ENCODE results near the gene ABRACL. TPM values are rescaled to one million over a fixed set of nuclear protein-coding genes. Genes with fewer than 3 reads are reported as not detected.
A peak's percentile ranks its signal among the peaks of the same experiment; 100 is the strongest.
"Not testable (repeated sequence)": the region's sequence is repeated elsewhere in the genome, so short reads cannot be mapped to it uniquely, and the experiment has no call there.

The ABRACL gene
- total RNA-seq, 1 experiment from 2014 or later = 117 TPM

DNA sequence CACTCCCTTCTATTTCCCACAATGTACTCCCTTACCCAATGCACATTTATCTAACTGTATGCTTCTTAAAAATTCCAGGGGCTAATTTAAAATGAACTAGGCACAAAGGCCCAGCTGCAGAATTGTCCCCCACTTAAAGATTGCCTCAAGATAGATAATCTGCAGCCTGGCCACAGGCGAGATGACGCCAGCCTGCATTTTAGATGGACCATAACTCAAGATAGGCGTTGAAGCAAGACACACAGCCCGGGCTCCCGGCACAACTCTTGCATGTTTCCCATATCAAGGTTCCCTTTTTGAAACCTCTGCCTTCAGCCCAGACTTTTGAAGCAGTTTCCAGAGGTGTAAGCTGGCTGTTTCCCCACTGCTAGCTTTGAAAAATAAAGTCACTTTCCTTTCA lies 37.3 kb upstream of the ABRACL start (continued):
- no peak for TF ChIP-seq JUN (CRISPR knock-in tag; IDR thresholded peaks at IDR 0.05)
- no peak for TF ChIP-seq TEAD1 (CRISPR knock-in tag; IDR thresholded peaks at IDR 0.05)
- no peak for TF ChIP-seq FOXP1 (CRISPR knock-in tag; IDR thresholded peaks at IDR 0.05; ENCODE audit: borderline replicate concordance)
- no peak for TF ChIP-seq FOXJ3 (CRISPR knock-in tag; IDR thresholded peaks at IDR 0.05; ENCODE audit: borderline replicate concordance)
- TF ChIP-seq GABPB1 (CRISPR knock-in tag; IDR thresholded peaks at IDR 0.05) = no peak
- no peak for TF ChIP-seq ZNF232 (CRISPR knock-in tag; IDR thresholded peaks at IDR 0.05)
- TF ChIP-seq, protein P1, sequence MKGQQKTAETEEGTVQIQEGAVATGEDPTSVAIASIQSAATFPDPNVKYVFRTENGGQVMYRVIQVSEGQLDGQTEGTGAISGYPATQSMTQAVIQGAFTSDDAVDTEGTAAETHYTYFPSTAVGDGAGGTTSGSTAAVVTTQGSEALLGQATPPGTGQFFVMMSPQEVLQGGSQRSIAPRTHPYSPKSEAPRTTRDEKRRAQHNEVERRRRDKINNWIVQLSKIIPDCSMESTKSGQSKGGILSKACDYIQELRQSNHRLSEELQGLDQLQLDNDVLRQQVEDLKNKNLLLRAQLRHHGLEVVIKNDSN (CRISPR knock-in tag; IDR thresholded peaks at IDR 0.05) = no peak
- TF ChIP-seq, protein P2, sequence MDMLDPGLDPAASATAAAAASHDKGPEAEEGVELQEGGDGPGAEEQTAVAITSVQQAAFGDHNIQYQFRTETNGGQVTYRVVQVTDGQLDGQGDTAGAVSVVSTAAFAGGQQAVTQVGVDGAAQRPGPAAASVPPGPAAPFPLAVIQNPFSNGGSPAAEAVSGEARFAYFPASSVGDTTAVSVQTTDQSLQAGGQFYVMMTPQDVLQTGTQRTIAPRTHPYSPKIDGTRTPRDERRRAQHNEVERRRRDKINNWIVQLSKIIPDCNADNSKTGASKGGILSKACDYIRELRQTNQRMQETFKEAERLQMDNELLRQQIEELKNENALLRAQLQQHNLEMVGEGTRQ (CRISPR knock-in tag; IDR thresholded peaks at IDR 0.05) = no peak
- TF ChIP-seq NR3C1 (CRISPR knock-in tag; conservative IDR thresholded peaks at IDR 0.05; ENCODE audit: low read depth) = no peak

DNA sequence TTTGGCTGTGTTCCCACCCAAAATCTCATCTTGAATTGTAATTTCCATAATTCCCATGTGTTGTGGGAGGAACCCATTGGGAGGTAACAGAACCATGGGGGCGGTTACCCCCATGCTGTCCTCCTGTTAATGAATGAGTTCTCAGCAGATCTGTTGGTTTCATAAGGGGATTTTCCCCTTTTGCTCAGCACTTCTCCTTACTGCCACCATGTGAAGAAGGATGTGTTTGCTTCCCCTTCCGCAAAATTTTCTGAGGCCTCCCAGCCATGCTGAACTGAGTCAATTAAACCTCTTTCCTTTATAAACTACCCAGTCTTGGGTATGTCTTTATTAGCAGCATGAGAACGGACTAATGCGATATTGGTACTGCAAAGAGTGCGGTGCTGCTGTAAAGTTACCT lies 35.6 kb upstream of the ABRACL start:
- peak overlapping the region; percentile 64 for H3K27ac Mint-ChIP-seq
- H3K36me3 Mint-ChIP-seq; CTCF ChIA-PET; DNase-seq (ENCODE audit: low spot score); ATAC-seq; POLR2A ChIA-PET; H3K4me3 Mint-ChIP-seq; H3K27me3 Mint-ChIP-seq (ENCODE audit: low read depth); H3K9me3 Mint-ChIP-seq: not testable (repeated sequence)
- peaks cover 41% of the 10 kb centered on the region for H3K4me1 Mint-ChIP-seq

DNA sequence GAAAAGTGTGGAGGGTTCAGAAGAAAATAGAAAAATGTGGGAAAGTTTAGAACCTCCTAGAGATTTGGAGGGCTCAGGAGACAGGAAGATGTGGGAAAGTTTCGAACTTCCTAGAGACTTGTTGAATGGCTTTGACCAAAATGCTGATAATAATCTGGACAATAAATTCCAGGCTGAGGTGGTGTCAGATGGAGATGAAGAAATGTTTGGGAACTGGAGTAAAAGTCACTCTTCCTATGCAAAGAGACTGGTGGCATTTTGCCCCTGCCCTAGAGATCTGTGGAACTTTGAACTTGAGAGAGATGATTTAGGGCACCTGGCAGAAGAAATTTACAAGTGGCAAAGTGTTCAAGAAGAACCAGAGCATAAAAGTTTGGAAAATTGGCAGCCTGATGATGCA lies 35.1 kb upstream of the ABRACL start:
- peak overlapping the region; percentile 64 for H3K27ac Mint-ChIP-seq
- CTCF ChIA-PET = not testable (repeated sequence)

DNA sequence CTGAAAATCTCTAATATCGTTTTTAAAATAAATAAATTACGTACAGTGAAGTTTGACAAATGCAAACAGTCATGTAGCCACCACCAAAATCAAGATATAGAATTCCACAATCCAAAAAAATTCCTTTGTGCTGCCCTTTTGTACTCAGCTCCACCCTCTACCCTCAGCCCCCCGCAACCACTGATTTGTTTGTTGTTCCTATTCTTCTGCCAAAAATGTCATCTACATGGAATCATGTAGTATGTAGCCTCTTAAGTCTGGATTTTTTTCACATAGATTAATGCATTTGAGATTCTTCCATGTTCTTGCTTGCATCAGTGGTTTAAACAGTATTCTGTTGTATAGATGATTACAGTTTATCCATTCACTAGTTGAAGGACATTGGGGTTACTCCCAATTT lies 32.0 kb upstream of the ABRACL start:
- CTCF ChIA-PET = no interaction called here
- ATAC-seq = no peak
- Mint-ChIP-seq H3K27me3 (ENCODE audit: low read depth) (no peaks in the 10 kb centered on the region), H3K27ac (no peak overlapping the region), H3K4me3 (no peak overlapping the region), H3K9me3 (no peaks in the 10 kb centered on the region), H3K36me3 (no peaks in the 10 kb centered on the region), H3K4me1 (peaks cover 35% of the 10 kb centered on the region)
- DNase-seq (ENCODE audit: low spot score) = no peak
- POLR2A ChIA-PET = no interaction called here
- TF ChIP-seq GRHL2 (CRISPR knock-in tag; IDR thresholded peaks at IDR 0.05; ENCODE audit: insufficient replicate concordance, severe bottlenecking) = no peak
- TF ChIP-seq ZNF121 (CRISPR knock-in tag; IDR thresholded peaks at IDR 0.05) = no peak
- TF ChIP-seq EMX1 (CRISPR knock-in tag; IDR thresholded peaks at IDR 0.05) = no peak
- TF ChIP-seq, protein P3, sequence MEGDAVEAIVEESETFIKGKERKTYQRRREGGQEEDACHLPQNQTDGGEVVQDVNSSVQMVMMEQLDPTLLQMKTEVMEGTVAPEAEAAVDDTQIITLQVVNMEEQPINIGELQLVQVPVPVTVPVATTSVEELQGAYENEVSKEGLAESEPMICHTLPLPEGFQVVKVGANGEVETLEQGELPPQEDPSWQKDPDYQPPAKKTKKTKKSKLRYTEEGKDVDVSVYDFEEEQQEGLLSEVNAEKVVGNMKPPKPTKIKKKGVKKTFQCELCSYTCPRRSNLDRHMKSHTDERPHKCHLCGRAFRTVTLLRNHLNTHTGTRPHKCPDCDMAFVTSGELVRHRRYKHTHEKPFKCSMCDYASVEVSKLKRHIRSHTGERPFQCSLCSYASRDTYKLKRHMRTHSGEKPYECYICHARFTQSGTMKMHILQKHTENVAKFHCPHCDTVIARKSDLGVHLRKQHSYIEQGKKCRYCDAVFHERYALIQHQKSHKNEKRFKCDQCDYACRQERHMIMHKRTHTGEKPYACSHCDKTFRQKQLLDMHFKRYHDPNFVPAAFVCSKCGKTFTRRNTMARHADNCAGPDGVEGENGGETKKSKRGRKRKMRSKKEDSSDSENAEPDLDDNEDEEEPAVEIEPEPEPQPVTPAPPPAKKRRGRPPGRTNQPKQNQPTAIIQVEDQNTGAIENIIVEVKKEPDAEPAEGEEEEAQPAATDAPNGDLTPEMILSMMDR (IDR thresholded peaks at IDR 0.05) = no peak
- no peak for TF ChIP-seq HMGA2 (CRISPR knock-in tag; IDR thresholded peaks at IDR 0.05)
- TF ChIP-seq ETV6 (CRISPR knock-in tag; IDR thresholded peaks at IDR 0.05) = no peak
- no peak for TF ChIP-seq TEAD4 (CRISPR knock-in tag; IDR thresholded peaks at IDR 0.05)
- no peak for TF ChIP-seq ZBTB21 (CRISPR knock-in tag; IDR thresholded peaks at IDR 0.05; ENCODE audit: borderline replicate concordance)
- TF ChIP-seq, protein P2 (CRISPR knock-in tag; IDR thresholded peaks at IDR 0.05) = no peak
- TF ChIP-seq MYBL2 (CRISPR knock-in tag; IDR thresholded peaks at IDR 0.05) = no peak
- TF ChIP-seq ZNF263 (CRISPR knock-in tag; IDR thresholded peaks at IDR 0.05; ENCODE audit: low read depth) = no peak
- TF ChIP-seq, protein P4, sequence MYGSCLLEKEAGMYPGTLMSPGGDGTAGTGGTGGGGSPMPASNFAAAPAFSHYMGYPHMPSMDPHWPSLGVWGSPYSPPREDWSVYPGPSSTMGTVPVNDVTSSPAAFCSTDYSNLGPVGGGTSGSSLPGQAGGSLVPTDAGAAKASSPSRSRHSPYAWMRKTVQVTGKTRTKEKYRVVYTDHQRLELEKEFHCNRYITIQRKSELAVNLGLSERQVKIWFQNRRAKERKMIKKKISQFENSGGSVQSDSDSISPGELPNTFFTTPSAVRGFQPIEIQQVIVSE (CRISPR knock-in tag; IDR thresholded peaks at IDR 0.05; ENCODE audit: borderline replicate concordance) = no peak
- no peak for TF ChIP-seq JUN (CRISPR knock-in tag; IDR thresholded peaks at IDR 0.05)
- TF ChIP-seq, protein P5, sequence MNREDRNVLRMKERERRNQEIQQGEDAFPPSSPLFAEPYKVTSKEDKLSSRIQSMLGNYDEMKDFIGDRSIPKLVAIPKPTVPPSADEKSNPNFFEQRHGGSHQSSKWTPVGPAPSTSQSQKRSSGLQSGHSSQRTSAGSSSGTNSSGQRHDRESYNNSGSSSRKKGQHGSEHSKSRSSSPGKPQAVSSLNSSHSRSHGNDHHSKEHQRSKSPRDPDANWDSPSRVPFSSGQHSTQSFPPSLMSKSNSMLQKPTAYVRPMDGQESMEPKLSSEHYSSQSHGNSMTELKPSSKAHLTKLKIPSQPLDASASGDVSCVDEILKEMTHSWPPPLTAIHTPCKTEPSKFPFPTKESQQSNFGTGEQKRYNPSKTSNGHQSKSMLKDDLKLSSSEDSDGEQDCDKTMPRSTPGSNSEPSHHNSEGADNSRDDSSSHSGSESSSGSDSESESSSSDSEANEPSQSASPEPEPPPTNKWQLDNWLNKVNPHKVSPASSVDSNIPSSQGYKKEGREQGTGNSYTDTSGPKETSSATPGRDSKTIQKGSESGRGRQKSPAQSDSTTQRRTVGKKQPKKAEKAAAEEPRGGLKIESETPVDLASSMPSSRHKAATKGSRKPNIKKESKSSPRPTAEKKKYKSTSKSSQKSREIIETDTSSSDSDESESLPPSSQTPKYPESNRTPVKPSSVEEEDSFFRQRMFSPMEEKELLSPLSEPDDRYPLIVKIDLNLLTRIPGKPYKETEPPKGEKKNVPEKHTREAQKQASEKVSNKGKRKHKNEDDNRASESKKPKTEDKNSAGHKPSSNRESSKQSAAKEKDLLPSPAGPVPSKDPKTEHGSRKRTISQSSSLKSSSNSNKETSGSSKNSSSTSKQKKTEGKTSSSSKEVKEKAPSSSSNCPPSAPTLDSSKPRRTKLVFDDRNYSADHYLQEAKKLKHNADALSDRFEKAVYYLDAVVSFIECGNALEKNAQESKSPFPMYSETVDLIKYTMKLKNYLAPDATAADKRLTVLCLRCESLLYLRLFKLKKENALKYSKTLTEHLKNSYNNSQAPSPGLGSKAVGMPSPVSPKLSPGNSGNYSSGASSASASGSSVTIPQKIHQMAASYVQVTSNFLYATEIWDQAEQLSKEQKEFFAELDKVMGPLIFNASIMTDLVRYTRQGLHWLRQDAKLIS (CRISPR knock-in tag; IDR thresholded peaks at IDR 0.05; ENCODE audit: borderline replicate concordance) = no peak

More for the DNA sequence above, 35.1 kb upstream of the ABRACL start:
- DNase-seq (ENCODE audit: low spot score); ATAC-seq; H3K4me3 Mint-ChIP-seq; H3K36me3 Mint-ChIP-seq; H3K9me3 Mint-ChIP-seq; POLR2A ChIA-PET; H3K27me3 Mint-ChIP-seq (ENCODE audit: low read depth): not testable (repeated sequence)
- peaks cover 39% of the 10 kb centered on the region for H3K4me1 Mint-ChIP-seq

Measured in WTC11 (cell line).